Measurements from ENCODE around the gene NKX2-3. TPM values are rescaled to one million over a fixed set of nuclear protein-coding genes. Genes with fewer than 3 reads are reported as not detected.

The NKX2-3 gene
- total and polyA plus RNA-seq, 2 of the 8 experiments (the other 6 are each of a cell fraction or from before 2014, with no cell fraction given): not detected

DNA sequence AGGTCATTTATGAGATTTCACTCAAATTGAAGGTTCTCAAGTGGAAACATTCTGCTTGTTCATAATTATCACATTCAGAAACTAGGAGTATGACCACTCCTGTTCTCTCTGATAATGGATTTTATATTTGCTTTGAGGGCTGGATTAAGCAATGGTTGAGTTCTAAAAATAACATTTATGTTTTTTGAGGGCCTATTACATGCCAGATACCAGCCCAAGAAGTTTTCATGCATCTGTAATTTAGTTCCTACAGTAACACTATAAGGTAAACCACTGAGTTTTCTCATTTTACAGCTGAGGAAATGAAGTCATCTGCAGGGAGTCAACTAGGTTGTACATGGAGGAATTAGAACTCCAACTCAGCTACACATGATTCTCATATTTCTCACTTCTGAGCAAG lies 25.5 kb upstream of the NKX2-3 start (continued):
- TF ChIP-seq, protein P1, sequence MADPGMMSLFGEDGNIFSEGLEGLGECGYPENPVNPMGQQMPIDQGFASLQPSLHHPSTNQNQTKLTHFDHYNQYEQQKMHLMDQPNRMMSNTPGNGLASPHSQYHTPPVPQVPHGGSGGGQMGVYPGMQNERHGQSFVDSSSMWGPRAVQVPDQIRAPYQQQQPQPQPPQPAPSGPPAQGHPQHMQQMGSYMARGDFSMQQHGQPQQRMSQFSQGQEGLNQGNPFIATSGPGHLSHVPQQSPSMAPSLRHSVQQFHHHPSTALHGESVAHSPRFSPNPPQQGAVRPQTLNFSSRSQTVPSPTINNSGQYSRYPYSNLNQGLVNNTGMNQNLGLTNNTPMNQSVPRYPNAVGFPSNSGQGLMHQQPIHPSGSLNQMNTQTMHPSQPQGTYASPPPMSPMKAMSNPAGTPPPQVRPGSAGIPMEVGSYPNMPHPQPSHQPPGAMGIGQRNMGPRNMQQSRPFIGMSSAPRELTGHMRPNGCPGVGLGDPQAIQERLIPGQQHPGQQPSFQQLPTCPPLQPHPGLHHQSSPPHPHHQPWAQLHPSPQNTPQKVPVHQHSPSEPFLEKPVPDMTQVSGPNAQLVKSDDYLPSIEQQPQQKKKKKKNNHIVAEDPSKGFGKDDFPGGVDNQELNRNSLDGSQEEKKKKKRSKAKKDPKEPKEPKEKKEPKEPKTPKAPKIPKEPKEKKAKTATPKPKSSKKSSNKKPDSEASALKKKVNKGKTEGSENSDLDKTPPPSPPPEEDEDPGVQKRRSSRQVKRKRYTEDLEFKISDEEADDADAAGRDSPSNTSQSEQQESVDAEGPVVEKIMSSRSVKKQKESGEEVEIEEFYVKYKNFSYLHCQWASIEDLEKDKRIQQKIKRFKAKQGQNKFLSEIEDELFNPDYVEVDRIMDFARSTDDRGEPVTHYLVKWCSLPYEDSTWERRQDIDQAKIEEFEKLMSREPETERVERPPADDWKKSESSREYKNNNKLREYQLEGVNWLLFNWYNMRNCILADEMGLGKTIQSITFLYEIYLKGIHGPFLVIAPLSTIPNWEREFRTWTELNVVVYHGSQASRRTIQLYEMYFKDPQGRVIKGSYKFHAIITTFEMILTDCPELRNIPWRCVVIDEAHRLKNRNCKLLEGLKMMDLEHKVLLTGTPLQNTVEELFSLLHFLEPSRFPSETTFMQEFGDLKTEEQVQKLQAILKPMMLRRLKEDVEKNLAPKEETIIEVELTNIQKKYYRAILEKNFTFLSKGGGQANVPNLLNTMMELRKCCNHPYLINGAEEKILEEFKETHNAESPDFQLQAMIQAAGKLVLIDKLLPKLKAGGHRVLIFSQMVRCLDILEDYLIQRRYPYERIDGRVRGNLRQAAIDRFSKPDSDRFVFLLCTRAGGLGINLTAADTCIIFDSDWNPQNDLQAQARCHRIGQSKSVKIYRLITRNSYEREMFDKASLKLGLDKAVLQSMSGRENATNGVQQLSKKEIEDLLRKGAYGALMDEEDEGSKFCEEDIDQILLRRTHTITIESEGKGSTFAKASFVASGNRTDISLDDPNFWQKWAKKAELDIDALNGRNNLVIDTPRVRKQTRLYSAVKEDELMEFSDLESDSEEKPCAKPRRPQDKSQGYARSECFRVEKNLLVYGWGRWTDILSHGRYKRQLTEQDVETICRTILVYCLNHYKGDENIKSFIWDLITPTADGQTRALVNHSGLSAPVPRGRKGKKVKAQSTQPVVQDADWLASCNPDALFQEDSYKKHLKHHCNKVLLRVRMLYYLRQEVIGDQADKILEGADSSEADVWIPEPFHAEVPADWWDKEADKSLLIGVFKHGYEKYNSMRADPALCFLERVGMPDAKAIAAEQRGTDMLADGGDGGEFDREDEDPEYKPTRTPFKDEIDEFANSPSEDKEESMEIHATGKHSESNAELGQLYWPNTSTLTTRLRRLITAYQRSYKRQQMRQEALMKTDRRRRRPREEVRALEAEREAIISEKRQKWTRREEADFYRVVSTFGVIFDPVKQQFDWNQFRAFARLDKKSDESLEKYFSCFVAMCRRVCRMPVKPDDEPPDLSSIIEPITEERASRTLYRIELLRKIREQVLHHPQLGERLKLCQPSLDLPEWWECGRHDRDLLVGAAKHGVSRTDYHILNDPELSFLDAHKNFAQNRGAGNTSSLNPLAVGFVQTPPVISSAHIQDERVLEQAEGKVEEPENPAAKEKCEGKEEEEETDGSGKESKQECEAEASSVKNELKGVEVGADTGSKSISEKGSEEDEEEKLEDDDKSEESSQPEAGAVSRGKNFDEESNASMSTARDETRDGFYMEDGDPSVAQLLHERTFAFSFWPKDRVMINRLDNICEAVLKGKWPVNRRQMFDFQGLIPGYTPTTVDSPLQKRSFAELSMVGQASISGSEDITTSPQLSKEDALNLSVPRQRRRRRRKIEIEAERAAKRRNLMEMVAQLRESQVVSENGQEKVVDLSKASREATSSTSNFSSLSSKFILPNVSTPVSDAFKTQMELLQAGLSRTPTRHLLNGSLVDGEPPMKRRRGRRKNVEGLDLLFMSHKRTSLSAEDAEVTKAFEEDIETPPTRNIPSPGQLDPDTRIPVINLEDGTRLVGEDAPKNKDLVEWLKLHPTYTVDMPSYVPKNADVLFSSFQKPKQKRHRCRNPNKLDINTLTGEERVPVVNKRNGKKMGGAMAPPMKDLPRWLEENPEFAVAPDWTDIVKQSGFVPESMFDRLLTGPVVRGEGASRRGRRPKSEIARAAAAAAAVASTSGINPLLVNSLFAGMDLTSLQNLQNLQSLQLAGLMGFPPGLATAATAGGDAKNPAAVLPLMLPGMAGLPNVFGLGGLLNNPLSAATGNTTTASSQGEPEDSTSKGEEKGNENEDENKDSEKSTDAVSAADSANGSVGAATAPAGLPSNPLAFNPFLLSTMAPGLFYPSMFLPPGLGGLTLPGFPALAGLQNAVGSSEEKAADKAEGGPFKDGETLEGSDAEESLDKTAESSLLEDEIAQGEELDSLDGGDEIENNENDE (IDR thresholded peaks at IDR 0.05; ENCODE audit: insufficient replicate concordance, low read length): no peak
- no peak for TF ChIP-seq POU5F1 (IDR thresholded peaks at IDR 0.05; ENCODE audit: low read depth, low read length)
- TF ChIP-seq, protein P2, sequence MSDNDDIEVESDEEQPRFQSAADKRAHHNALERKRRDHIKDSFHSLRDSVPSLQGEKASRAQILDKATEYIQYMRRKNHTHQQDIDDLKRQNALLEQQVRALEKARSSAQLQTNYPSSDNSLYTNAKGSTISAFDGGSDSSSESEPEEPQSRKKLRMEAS (IDR thresholded peaks at IDR 0.05): no peak
- no peak for TF ChIP-seq NRF1 (IDR thresholded peaks at IDR 0.05; ENCODE audit: low read depth, low read length)
- no peak for TF ChIP-seq TAF7 (optimal IDR thresholded peaks at IDR 0.05; ENCODE audit: borderline replicate concordance, low read depth, low read length)
- TF ChIP-seq RFX5 (IDR thresholded peaks at IDR 0.05; ENCODE audit: borderline replicate concordance, low read depth, low read length): no peak
- TF ChIP-seq, protein P3, sequence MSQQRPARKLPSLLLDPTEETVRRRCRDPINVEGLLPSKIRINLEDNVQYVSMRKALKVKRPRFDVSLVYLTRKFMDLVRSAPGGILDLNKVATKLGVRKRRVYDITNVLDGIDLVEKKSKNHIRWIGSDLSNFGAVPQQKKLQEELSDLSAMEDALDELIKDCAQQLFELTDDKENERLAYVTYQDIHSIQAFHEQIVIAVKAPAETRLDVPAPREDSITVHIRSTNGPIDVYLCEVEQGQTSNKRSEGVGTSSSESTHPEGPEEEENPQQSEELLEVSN (IDR thresholded peaks at IDR 0.05): no peak
- no peak for TF ChIP-seq YY1 (IDR thresholded peaks at IDR 0.05; ENCODE audit: low read depth, low read length)
- TF ChIP-seq GABPA (IDR thresholded peaks at IDR 0.05; ENCODE audit: borderline replicate concordance, insufficient read depth, low read length): no peak
- no peak for TF ChIP-seq JUN (IDR thresholded peaks at IDR 0.05; ENCODE audit: low read depth, low read length)
- no peak for TF ChIP-seq BRCA1 (IDR thresholded peaks at IDR 0.05; ENCODE audit: low read depth, low read length)
